ENCODE data around the gene RPRD1A.
A peak's percentile ranks its signal among the peaks of the same experiment; 100 is the strongest.
"Not testable (repeated sequence)": the region's sequence is repeated elsewhere in the genome, so short reads cannot be mapped to it uniquely, and the experiment has no call there.

The RPRD1A gene

GRCh38 chr18:35971661-35972196, 95.6 kb downstream of the RPRD1A start:
- no peak for DNase-seq (ENCODE audit: low read depth)

GRCh38 chr18:35969676-35970075, 97.7 kb downstream of the RPRD1A start:
- no peak for DNase-seq (ENCODE audit: low read depth)

DNA sequence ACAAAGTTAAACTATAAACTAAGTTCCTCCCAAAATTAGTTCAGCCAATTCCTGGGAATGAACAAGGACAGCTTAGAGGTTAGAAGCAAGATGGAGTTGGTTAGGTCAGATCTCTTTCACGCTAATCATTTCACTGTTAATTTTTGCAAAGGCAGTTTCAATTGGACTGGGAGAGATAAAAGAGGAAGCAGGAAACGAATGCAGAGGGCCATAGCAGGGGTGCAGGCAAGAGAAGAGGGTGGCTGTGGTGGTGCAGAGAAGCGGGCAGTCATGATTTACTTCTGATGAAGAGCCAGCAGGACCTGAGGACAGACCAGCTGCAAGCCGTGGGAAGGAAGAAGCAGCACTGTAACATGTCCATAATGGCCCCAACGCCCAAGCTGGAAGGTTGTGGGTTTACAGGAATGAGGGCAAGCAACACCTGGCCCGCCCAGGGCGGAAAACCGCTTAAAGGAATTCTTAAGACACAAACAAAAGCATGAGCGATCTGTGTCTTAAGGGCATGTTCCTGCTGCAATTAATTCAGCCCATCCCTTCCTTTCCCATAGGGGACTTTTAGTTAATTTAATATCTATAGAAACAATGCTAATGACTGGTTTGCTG, 99.0 kb downstream of the RPRD1A start:
- no peak for DNase-seq (ENCODE audit: low read depth)

- DNase-seq (ENCODE audit: low read depth): not testable (repeated sequence)
These were observed 99.5 kb downstream of the RPRD1A start for GRCh38 chr18:35967866-35968265.

DNA sequence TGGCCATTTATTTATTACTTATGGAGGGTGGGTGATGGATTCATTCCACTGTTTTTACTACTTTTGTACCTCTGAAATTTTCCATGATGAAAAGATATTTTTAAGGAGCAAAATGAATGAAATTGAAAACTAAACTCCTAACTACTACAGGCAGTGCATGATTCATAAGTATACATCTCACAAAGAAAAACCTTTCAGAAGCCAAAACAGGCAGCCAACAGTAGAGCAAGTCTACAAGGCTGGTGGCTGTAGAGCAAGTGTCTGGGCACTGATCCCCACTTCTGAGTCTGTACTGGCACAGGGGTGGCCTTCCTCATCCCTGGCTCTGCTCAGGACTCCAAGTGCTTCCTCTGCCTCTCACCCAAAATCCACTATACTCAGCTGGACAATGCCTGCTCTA, 103.0 kb downstream of the RPRD1A start:
- DNase-seq (ENCODE audit: low read depth): no peak

DNA sequence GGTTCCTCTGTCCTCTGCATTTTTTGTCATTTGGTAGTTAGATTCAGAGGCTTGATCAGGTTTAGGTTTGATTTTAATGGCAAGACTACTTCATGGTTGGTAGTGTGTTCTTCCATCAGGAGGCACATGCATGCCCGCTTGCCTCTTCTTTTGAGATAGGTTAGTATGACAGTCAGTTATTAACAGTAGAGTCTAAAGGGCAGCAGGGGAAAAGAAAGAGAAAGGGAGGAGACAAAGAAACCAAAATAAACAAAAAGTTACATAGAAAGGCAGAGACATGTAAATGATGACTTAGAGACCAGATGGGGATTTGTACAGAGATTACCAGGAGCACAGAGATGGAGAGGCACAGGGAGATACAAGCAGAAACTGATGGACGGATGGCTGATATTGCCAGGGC, 105.0 kb downstream of the RPRD1A start:
- no peak for DNase-seq (ENCODE audit: low read depth)

GRCh38 chr18:35956226-35956625, 111.1 kb downstream of the RPRD1A start:
- no peak for DNase-seq (ENCODE audit: low read depth)

- no peak for DNase-seq (ENCODE audit: low read depth)
These were observed 113.7 kb downstream of the RPRD1A start for GRCh38 chr18:35953688-35954087.

DNA sequence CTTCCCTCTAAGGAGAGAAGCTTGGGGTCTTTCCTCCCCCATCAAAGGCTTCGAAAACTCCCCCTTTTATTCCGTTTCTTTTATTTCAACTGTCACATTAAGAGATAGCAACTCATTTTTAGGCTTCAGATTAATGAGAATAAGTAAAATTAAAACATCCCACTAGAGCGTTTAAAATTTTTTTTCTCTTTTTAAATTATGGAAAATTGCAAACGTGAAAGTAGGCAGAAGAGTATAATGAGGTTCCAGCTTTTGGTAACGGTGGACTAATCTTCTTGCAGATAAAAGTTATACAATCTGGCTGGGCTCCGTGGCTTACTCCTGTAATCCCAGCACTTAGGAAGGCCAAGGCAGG, 116.8 kb downstream of the RPRD1A start:
- no peak for DNase-seq (ENCODE audit: low read depth)

DNA sequence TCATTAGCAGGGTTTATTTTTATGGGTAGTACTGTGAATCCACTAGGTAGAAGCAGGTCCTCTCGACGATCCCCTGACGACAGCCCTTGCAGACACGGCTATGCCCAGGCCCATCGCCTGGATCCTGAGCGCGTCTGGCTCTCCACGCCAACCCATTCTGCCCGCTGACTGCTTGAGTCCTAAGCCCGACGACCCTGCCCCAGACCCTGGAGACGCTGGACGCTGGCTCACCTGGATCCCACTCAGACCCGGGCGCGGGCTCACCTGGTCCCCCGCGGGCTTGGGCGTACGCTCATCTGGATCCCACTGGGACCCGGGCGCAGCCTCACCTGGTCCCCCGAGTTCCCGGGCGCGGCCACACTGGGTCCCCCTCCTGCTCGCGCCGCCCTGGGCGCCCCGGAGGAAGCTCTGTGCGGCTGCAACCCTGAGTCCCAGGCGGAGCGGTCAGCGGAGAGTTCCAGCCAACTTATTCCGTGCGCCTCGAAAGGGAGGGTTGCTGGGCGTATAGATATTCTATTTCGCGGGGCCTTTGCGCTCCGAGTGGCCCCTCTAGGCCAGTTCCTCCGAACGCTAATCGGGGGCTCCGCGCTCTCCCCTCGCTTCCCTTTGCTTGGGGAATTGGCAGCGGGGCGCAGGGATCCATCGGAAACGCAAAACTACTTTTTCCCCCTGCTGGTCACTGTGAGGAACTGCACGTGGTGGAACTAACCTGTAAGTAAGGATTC, 117.3 kb downstream of the RPRD1A start:
- DNase-seq (ENCODE audit: low read depth): peak; percentile 61

- DNase-seq (ENCODE audit: low read depth): no peak
These were observed 118.3 kb downstream of the RPRD1A start for GRCh38 chr18:35949090-35949489.

DNA sequence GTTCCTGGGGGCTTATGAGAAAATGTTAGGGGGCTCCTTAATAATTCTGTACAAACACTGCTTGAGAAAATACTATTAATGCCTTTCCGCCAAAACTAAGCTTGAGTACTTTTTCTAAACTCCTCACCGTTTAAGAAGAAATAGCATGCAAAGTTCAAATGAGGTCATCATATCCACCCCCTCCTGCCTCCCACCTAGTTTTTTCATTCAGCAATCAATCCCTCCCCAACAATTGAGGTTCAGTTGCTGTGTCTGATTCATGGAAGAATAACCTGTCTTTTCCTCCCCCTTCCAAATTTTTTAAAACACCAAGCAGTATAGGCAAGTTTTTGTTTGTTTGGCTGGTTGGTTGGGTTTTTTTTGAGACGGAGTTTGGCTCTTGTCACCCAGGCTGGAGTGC, 119.3 kb downstream of the RPRD1A start:
- DNase-seq (ENCODE audit: low read depth): no peak

DNA sequence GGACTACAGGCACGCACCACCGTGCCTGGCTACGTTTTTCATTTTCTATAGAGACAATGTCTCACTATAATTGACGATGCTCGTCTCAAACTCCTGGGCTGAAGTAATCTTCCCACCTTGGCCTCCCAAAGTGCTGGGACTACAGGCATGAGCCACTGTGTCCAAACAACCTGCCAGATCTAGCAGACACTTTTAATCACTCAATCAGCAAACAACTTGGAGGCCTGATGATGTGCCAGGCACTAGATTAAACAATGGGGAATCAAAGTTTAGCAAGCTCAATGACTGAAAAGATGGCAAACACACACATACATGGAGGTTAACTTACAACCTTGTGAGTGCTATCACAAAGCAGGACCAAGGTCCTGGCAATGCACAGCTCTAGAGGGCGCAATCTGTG, 124.7 kb downstream of the RPRD1A start:
- DNase-seq (ENCODE audit: low read depth): no peak

GRCh38 chr18:35942133-35942532, 125.2 kb downstream of the RPRD1A start:
- DNase-seq (ENCODE audit: low read depth): no peak

GRCh38 chr18:35941299-35941698, 126.1 kb downstream of the RPRD1A start:
- DNase-seq (ENCODE audit: low read depth): no peak

Data from EH (cell line).